ENCODE data around the gene MORN5. TPM values are rescaled to one million over a fixed set of nuclear protein-coding genes. Genes with fewer than 3 reads are reported as not detected.

Gene MORN5
- polyA plus RNA-seq, 2 of the 4 experiments (the other 2 are of a cell fraction): not detected

DNA sequence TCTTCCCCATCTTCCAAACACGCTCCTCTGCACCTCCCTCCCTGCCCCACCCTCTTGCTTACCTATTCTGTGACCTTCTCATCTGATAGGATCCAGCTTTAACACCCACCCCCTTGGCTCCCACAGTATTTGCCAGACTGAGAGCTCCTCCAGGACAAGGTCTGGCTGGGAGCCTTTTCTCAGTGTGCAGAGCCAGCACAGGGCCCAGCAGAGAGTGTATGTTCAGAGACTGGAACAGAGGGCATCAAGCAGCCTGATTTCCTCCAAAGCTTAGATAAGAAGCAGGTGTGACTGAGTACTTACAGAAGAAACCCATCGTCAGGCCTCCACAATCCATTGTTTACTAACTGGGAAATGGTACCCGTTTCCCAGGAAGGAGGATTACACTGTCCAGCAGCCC lies 42.4 kb downstream of the MORN5 start:
- no peaks in the 10 kb centered on the region for H3K4me1 ChIP-seq
- no peaks in the 10 kb centered on the region for H3K9me3 ChIP-seq
- 52% methylated on average over 3 of the region's 3 CpGs for WGBS (ENCODE audit: missing lambda C conversion rate)
- H3K4me3 ChIP-seq: no peak overlapping the region
- H3K27ac ChIP-seq: no peak overlapping the region
- ATAC-seq (no peak), DNase-seq (ENCODE audit: low read depth in 1 of 2, low spot score in 1 of 2) (no peak), FAIRE-seq (no peak)
- H3K4me2 ChIP-seq: no peak overlapping the region
- ChIA-PET CTCF (interaction anchor here (1.0 to 2.0 kb wide), 3 partner anchors 76 to 104 kb away, joined by 3 to 6 read pairs (median 3); no protein-coding TSS in a partner anchor), POLR2A (no interaction called here)
- TF ChIP-seq ESRRA (IDR thresholded peaks at IDR 0.05; ENCODE audit: borderline replicate concordance, low read length): no peak
- TF ChIP-seq HOXB13 (CRISPR knock-in tag; IDR thresholded peaks at IDR 0.05; ENCODE audit: low read depth): no peak
- no peak for TF ChIP-seq CEBPB (IDR thresholded peaks at IDR 0.05)
- TF ChIP-seq RFX5 (IDR thresholded peaks at IDR 0.05): no peak
- TF ChIP-seq POLR2AphosphoS2 (conservative IDR thresholded peaks at IDR 0.05; ENCODE audit: low read length): no peak
- no peak for TF ChIP-seq FOSB (CRISPR knock-in tag; IDR thresholded peaks at IDR 0.05)
- no peak for TF ChIP-seq MAZ (IDR thresholded peaks at IDR 0.05; ENCODE audit: borderline replicate concordance, low read depth, low read length)
- TF ChIP-seq ATOH8 (CRISPR knock-in tag; IDR thresholded peaks at IDR 0.05; ENCODE audit: low read depth): no peak
- no peak for TF ChIP-seq RARB (CRISPR knock-in tag; IDR thresholded peaks at IDR 0.05)
- TF ChIP-seq TP53 (CRISPR knock-in tag; IDR thresholded peaks at IDR 0.05): no peak
- TF ChIP-seq TFCP2L1 (CRISPR knock-in tag; IDR thresholded peaks at IDR 0.05): no peak
- TF ChIP-seq GATA3 (IDR thresholded peaks at IDR 0.05; ENCODE audit: borderline replicate concordance): no peak
- no peak for TF ChIP-seq EHF (CRISPR knock-in tag; IDR thresholded peaks at IDR 0.05)
- TF ChIP-seq BHLHE40 (IDR thresholded peaks at IDR 0.05; ENCODE audit: low read depth, low read length): no peak
- no peak for TF ChIP-seq HOXB5 (CRISPR knock-in tag; IDR thresholded peaks at IDR 0.05)
- no peak for TF ChIP-seq HOXA7 (CRISPR knock-in tag; IDR thresholded peaks at IDR 0.05)

DNA sequence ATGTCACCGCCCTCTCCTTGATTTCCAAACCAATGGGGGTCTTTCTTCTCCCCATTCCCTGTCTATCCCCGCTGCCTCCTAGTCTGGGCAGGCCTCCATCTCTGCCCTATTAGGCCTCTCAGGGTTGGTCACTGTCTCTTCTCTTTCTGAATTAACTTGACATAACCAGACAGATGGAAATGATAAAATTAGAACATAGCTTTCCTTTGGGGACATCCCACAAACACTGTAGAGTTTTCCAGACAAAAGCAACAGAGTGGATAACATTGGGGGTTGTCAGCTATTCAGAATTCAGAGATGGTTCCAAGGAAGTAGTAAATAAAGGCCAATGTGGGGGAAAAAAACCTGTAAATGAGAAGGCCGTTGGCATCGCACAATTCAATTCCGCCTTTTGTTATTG lies 44.3 kb downstream of the MORN5 start:
- ChIA-PET POLR2A (no interaction called here), CTCF (interaction anchor here (1.3 to 2.0 kb wide), 2 partner anchors 12 to 81 kb away, joined by 6 read pairs; no protein-coding TSS in a partner anchor)
- no peak for DNase-seq (ENCODE audit: low read depth in 1 of 2, low spot score in 1 of 2)
- WGBS (ENCODE audit: missing lambda C conversion rate): 87% methylated on average over 5 of the region's 5 CpGs
- no peaks in the 10 kb centered on the region for H3K4me1 ChIP-seq
- no peak overlapping the region for H3K4me3 ChIP-seq
- H3K4me2 ChIP-seq: no peak overlapping the region
- no peak for ATAC-seq
- TF ChIP-seq BHLHE40 (IDR thresholded peaks at IDR 0.05; ENCODE audit: low read depth, low read length): no peak
- TF ChIP-seq, protein P1, sequence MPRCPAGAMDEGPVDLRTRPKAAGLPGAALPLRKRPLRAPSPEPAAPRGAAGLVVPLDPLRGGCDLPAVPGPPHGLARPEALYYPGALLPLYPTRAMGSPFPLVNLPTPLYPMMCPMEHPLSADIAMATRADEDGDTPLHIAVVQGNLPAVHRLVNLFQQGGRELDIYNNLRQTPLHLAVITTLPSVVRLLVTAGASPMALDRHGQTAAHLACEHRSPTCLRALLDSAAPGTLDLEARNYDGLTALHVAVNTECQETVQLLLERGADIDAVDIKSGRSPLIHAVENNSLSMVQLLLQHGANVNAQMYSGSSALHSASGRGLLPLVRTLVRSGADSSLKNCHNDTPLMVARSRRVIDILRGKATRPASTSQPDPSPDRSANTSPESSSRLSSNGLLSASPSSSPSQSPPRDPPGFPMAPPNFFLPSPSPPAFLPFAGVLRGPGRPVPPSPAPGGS (IDR thresholded peaks at IDR 0.05): no peak
- no peak for TF ChIP-seq MAX (IDR thresholded peaks at IDR 0.05)
- no peak for TF ChIP-seq EHMT2 (IDR thresholded peaks at IDR 0.05; ENCODE audit: low read depth)
- no peak for TF ChIP-seq PHF8 (IDR thresholded peaks at IDR 0.05; ENCODE audit: borderline replicate concordance, low read depth)
- TF ChIP-seq HDAC2 (IDR thresholded peaks at IDR 0.05): no peak
- no peak for TF ChIP-seq MYC (IDR thresholded peaks at IDR 0.05; ENCODE audit: borderline replicate concordance, low read length)
- TF ChIP-seq SMC3 (IDR thresholded peaks at IDR 0.05): no peak
- no peak for TF ChIP-seq MAFK (IDR thresholded peaks at IDR 0.05; ENCODE audit: partially characterized antibody)
- no peak for TF ChIP-seq RNF2 (IDR thresholded peaks at IDR 0.05; ENCODE audit: borderline replicate concordance, low read depth)
- no peak overlapping the region for H3K27ac ChIP-seq
- no peak for FAIRE-seq
- H3K9me3 ChIP-seq: no peaks in the 10 kb centered on the region

- Histone ChIP-seq H3K4me2 (no peak overlapping the region), H3K4me3 (no peak overlapping the region), H3K27ac (no peak overlapping the region), H3K4me1 (no peaks in the 10 kb centered on the region), H3K9me3 (no peaks in the 10 kb centered on the region)
- CTCF ChIA-PET: interaction anchor here (0.6 kb wide), 1 partner anchor 92 kb away, joined by 3 read pairs; no protein-coding TSS in a partner anchor
- POLR2A ChIA-PET: no interaction called here
- no peak for TF ChIP-seq ZC3H11A (IDR thresholded peaks at IDR 0.05)
- TF ChIP-seq GATA3 (IDR thresholded peaks at IDR 0.05; ENCODE audit: borderline replicate concordance): no peak
- ATAC-seq: no peak
- no peak for DNase-seq (ENCODE audit: low read depth in 1 of 2, low spot score in 1 of 2)
- no peak for FAIRE-seq
- 72% methylated on average over 12 of the region's 12 CpGs for WGBS (ENCODE audit: missing lambda C conversion rate)
Measured at GRCh38 chr9:122204491-122204890, 44.8 kb downstream of the MORN5 start.
